ENCODE data around the gene KIF23.

DNA sequence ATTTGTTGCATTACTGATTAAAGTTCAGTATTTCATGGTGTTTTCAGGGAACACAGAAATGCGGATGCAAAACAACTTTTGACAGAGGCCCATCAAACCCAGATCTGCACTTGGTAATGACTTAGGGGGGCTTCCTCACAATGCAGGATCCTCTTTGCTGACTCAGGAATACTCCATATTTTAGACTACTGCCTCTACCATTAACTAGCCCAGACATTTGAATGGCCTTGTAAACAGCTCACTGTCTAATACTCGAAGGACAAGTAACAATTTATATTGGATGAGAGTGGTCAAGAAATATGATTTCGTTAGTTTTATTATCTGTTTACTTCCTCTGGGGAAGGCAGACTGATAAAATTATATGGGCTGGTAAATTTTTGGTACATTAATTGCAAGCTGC, 9.0 kb upstream of the KIF23 start:
- TF ChIP-seq CREM (CRISPR knock-in tag; IDR thresholded peaks at IDR 0.05) (no peak), OVOL2 (CRISPR knock-in tag; IDR thresholded peaks at IDR 0.05; ENCODE audit: borderline replicate concordance) (no peak), NR3C1 (CRISPR knock-in tag; conservative IDR thresholded peaks at IDR 0.05; ENCODE audit: low read depth) (no peak), TCF7 (CRISPR knock-in tag; IDR thresholded peaks at IDR 0.05; ENCODE audit: low read depth) (no peak), ZNF232 (CRISPR knock-in tag; IDR thresholded peaks at IDR 0.05) (no peak)
- TF ChIP-seq, protein P1, sequence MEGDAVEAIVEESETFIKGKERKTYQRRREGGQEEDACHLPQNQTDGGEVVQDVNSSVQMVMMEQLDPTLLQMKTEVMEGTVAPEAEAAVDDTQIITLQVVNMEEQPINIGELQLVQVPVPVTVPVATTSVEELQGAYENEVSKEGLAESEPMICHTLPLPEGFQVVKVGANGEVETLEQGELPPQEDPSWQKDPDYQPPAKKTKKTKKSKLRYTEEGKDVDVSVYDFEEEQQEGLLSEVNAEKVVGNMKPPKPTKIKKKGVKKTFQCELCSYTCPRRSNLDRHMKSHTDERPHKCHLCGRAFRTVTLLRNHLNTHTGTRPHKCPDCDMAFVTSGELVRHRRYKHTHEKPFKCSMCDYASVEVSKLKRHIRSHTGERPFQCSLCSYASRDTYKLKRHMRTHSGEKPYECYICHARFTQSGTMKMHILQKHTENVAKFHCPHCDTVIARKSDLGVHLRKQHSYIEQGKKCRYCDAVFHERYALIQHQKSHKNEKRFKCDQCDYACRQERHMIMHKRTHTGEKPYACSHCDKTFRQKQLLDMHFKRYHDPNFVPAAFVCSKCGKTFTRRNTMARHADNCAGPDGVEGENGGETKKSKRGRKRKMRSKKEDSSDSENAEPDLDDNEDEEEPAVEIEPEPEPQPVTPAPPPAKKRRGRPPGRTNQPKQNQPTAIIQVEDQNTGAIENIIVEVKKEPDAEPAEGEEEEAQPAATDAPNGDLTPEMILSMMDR (IDR thresholded peaks at IDR 0.05): no peak
- TF ChIP-seq, protein P2, sequence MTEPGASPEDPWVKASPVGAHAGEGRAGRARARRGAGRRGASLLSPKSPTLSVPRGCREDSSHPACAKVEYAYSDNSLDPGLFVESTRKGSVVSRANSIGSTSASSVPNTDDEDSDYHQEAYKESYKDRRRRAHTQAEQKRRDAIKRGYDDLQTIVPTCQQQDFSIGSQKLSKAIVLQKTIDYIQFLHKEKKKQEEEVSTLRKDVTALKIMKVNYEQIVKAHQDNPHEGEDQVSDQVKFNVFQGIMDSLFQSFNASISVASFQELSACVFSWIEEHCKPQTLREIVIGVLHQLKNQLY (CRISPR knock-in tag; IDR thresholded peaks at IDR 0.05): no peak
